Measurements from ENCODE around the gene GON4L. TPM values are rescaled to one million over a fixed set of nuclear protein-coding genes. Genes with fewer than 3 reads are reported as not detected.
"Not testable (repeated sequence)": the region's sequence is repeated elsewhere in the genome, so short reads cannot be mapped to it uniquely, and the experiment has no call there.

The GON4L gene
- polyA plus RNA-seq, 1 experiment: 24.5 TPM

- POLR2A ChIA-PET; H3K9me3 ChIP-seq (ENCODE audit: control insufficient read depth, insufficient read depth, low read length); H3K27me3 ChIP-seq (ENCODE audit: control insufficient read depth, insufficient read depth, low read length); H3K4me3 ChIP-seq (ENCODE audit: low read depth, low read length): not testable (repeated sequence)
- CTCF ChIA-PET: interaction anchor here (0.6 to 1.3 kb wide), 2 partner anchors 34 to 50 kb away, joined by 3 to 4 read pairs; no protein-coding TSS in a partner anchor
- peak overlapping the region; percentile 57 for H3K27ac ChIP-seq (ENCODE audit: low read depth, low read length)
- peak; percentile 70 for DNase-seq (ENCODE audit: low read depth, low spot score)
Observed at GRCh38 chr1:155763090-155763815, 93.8 kb downstream of the GON4L start.

DNA sequence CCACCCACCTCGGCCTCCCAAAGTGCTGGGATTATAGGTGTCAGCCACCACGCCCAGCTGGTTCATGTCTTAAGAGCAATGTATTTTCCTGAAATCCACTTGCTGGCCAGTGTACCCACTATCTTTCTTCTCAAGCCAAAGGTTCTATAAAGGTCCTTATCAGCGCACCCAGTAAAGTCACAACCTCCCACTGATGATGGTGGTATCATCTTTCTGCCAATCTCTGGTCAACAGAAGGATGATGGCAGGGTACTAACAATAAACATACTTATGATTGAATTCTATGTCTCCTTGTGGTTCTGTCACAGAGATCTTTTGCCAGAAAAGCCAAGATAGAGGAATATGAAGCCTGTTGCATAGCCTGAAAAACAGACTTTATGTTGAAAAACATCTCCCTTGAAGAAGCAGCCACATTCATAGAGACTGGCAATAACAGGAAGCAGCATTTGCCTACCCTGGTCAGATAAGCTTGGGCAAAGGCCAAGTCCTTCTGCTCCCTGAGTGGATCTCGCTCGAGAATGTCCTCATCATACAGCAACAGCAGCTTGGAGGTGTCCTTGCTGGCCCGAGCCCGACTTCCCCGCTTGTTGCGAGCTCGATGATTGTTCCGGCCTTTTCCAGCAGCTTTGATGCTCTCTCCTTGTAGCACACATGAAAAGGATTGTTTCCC lies 95.1 kb downstream of the GON4L start:
- H3K9me3 ChIP-seq (ENCODE audit: control insufficient read depth, insufficient read depth, low read length): no peaks in the 10 kb centered on the region
- POLR2A ChIA-PET: no interaction called here
- no peaks in the 10 kb centered on the region for H3K27me3 ChIP-seq (ENCODE audit: control insufficient read depth, insufficient read depth, low read length)
- CTCF ChIA-PET: no interaction called here
- H3K4me3 ChIP-seq (ENCODE audit: low read depth, low read length): no peak overlapping the region
- H3K27ac ChIP-seq (ENCODE audit: low read depth, low read length): no peak overlapping the region
- TF ChIP-seq, protein P1, sequence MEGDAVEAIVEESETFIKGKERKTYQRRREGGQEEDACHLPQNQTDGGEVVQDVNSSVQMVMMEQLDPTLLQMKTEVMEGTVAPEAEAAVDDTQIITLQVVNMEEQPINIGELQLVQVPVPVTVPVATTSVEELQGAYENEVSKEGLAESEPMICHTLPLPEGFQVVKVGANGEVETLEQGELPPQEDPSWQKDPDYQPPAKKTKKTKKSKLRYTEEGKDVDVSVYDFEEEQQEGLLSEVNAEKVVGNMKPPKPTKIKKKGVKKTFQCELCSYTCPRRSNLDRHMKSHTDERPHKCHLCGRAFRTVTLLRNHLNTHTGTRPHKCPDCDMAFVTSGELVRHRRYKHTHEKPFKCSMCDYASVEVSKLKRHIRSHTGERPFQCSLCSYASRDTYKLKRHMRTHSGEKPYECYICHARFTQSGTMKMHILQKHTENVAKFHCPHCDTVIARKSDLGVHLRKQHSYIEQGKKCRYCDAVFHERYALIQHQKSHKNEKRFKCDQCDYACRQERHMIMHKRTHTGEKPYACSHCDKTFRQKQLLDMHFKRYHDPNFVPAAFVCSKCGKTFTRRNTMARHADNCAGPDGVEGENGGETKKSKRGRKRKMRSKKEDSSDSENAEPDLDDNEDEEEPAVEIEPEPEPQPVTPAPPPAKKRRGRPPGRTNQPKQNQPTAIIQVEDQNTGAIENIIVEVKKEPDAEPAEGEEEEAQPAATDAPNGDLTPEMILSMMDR (IDR thresholded peaks at IDR 0.05; ENCODE audit: low read depth, low read length): no peak
- DNase-seq (ENCODE audit: low read depth, low spot score): no peak

DNA sequence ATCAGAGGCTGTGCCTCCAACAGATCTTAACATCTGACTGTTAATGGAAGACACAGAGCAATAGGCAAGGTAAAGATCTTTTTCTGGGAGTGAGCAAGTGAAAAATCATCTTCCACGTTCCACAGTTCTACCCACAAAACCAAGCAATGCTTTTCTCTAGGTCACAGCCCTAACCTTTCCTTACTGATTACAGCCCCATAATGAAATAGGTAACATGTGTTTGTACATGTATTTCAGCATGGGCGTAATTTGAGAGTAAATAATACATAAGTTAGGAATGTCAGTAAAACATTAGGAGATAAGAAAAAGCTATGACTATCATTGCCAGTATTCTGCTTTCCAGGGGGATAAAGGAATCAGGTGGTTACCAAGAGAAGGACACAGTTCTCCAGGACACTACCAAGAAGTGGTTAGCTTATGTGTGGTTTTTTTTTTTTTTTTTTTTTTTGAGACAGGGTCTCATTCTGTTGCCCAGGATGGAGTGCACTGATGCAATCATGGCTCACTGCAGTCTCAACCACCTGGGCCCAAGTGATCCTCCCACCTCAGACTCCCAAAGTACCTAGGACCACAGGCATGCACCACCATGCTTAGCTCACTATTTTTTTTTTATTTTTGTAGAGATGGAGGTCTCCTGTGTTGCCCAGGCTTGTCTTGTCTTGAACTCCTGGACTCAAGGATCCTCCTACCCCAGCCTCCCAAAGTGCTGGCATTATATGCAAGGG lies 96.1 kb downstream of the GON4L start:
- Histone ChIP-seq H3K27me3 (ENCODE audit: control insufficient read depth, insufficient read depth, low read length) (no peaks in the 10 kb centered on the region), H3K27ac (ENCODE audit: low read depth, low read length) (no peak overlapping the region), H3K9me3 (ENCODE audit: control insufficient read depth, insufficient read depth, low read length) (no peaks in the 10 kb centered on the region), H3K4me3 (ENCODE audit: low read depth, low read length) (no peak overlapping the region)
- ChIA-PET POLR2A (interaction anchor here (0.6 kb wide), 1 partner anchor 34 kb away, joined by 3 read pairs; no protein-coding TSS in a partner anchor), CTCF (no interaction called here)
- DNase-seq (ENCODE audit: low read depth, low spot score): no peak
- TF ChIP-seq, protein P1 (IDR thresholded peaks at IDR 0.05; ENCODE audit: low read depth, low read length): no peak

DNA sequence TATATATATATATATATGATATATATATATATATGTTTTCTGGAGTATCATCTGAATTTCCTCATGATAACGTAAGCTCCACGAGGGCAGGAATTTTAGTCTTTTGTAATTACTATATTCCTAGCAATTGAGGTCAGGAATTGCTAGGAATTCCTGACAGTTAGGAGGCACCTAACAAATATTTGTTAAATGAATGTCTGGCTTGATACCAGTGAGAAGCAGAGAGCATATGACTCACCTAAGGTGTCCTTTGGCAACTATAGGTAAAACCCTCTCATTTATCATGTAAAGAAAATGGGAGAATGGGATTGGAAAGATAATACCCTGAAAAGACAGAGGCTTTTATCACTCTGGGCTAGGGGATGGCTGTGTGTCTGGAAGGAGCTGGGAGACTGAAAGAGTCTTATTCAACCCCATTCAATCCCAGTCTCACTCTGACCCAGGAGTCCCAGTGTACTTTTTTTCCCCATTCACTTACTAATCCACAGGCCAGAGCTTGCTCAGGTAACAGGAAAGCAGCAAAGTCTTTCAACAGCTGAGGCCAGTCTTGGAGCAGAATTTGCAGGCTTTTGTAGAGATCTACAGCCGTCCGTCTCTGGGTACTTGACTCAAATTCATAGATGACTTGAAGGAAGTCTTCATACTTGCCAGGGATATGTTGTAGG lies 96.9 kb downstream of the GON4L start:
- CTCF ChIA-PET: no interaction called here
- POLR2A ChIA-PET: no interaction called here

GRCh38 chr1:155759017-155759416 lies 98.0 kb downstream of the GON4L start:
- H3K9me3 ChIP-seq (ENCODE audit: control insufficient read depth, insufficient read depth, low read length); H3K27me3 ChIP-seq (ENCODE audit: control insufficient read depth, insufficient read depth, low read length); DNase-seq (ENCODE audit: low read depth, low spot score); POLR2A ChIA-PET; H3K27ac ChIP-seq (ENCODE audit: low read depth, low read length); CTCF ChIA-PET; H3K4me3 ChIP-seq (ENCODE audit: low read depth, low read length): not testable (repeated sequence)

More for the DNA sequence above, 96.9 kb downstream of the GON4L start:
- DNase-seq (ENCODE audit: low read depth, low spot score): no peak
- H3K27ac ChIP-seq (ENCODE audit: low read depth, low read length): no peak overlapping the region
- no peak overlapping the region for H3K4me3 ChIP-seq (ENCODE audit: low read depth, low read length)
- H3K27me3 ChIP-seq (ENCODE audit: control insufficient read depth, insufficient read depth, low read length): no peaks in the 10 kb centered on the region
- TF ChIP-seq, protein P1 (IDR thresholded peaks at IDR 0.05; ENCODE audit: low read depth, low read length): no peak
- H3K9me3 ChIP-seq (ENCODE audit: control insufficient read depth, insufficient read depth, low read length): no peaks in the 10 kb centered on the region

DNA sequence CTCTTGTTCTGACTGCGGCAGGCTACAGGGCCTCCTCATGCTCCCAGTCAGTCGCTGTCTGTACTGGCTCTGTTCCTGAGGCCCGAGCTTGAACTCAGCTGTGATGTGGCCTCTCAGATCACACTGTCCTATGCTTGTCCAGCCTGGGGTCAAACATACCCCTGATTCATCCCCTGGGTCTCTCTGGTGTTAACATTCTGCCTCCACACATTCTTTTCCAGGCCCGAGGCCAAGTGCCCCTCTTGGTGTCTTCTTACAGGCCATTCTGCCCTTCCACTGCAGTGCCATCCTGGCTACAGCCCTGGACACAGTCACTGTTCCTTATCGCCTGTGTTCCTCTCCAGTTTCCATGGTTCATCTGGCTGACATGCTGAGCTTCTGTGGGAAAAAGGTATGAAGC lies 108.9 kb downstream of the GON4L start:
- H3K9me3 ChIP-seq (ENCODE audit: control insufficient read depth, insufficient read depth, low read length); H3K4me3 ChIP-seq (ENCODE audit: low read depth, low read length); DNase-seq (ENCODE audit: low read depth, low spot score); H3K27me3 ChIP-seq (ENCODE audit: control insufficient read depth, insufficient read depth, low read length); H3K27ac ChIP-seq (ENCODE audit: low read depth, low read length); CTCF ChIA-PET; POLR2A ChIA-PET: not testable (repeated sequence)

DNA sequence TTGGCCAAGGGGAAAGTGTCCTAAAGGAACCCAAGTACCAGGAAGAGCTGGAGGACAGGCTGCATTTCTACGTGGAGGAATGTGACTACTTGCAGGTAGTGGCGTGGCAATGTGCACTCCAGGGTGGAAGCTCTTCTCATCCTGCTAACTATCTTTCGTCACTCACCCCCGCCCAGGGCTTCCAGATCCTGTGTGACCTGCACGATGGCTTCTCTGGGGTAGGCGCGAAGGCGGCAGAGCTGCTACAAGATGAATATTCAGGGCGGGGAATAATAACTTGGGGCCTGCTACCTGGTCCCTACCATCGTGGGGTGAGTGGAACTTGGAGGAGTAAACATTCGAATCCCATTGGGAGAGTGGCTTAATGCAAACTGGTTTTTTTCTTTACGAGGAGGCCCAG lies 109.4 kb downstream of the GON4L start:
- H3K27me3 ChIP-seq (ENCODE audit: control insufficient read depth, insufficient read depth, low read length); DNase-seq (ENCODE audit: low read depth, low spot score); H3K9me3 ChIP-seq (ENCODE audit: control insufficient read depth, insufficient read depth, low read length); CTCF ChIA-PET; H3K4me3 ChIP-seq (ENCODE audit: low read depth, low read length); POLR2A ChIA-PET; H3K27ac ChIP-seq (ENCODE audit: low read depth, low read length): not testable (repeated sequence)

- Histone ChIP-seq H3K27ac (ENCODE audit: low read depth, low read length) (peak overlapping the region; percentile 4), H3K4me3 (ENCODE audit: low read depth, low read length) (peak overlapping the region; percentile 74)
- POLR2A ChIA-PET: interaction anchor here (1.0 kb wide), 1 partner anchor 238 kb away, joined by 3 read pairs; no protein-coding TSS in a partner anchor
- CTCF ChIA-PET; H3K27me3 ChIP-seq (ENCODE audit: control insufficient read depth, insufficient read depth, low read length); H3K9me3 ChIP-seq (ENCODE audit: control insufficient read depth, insufficient read depth, low read length): not testable (repeated sequence)
- DNase-seq (ENCODE audit: low read depth, low spot score): peak; percentile 95
Observed at GRCh38 chr1:155745284-155746228, 111.5 kb downstream of the GON4L start.

All from AG04450 (cell line).